GM21447 (cell line): Measurements from ENCODE around the gene MPPED2.

ENCODE experiments used
- ATAC-seq: cut with Tn5 transposase; IDR thresholded peaks from one replicate; pipeline ENCODE4 v1.9.1; 2021; ENCODE audit not compliant: unreplicated experiment

MPPED2 gene

GRCh38 chr11:30455025-30455424 lies 131.1 kb downstream of the MPPED2 start:
- no peak for ATAC-seq

GRCh38 chr11:30454541-30454940 lies 131.6 kb downstream of the MPPED2 start:
- no peak for ATAC-seq

- ATAC-seq, result no peak
Observed at GRCh38 chr11:30454111-30454510, 132.0 kb downstream of the MPPED2 start.

- no peak for ATAC-seq
Observed at GRCh38 chr11:30453705-30454104, 132.4 kb downstream of the MPPED2 start.

- ATAC-seq, result no peak
Observed at GRCh38 chr11:30452842-30453241, 133.3 kb downstream of the MPPED2 start.

GRCh38 chr11:30452114-30452513 lies 134.0 kb downstream of the MPPED2 start:
- no peak for ATAC-seq

GRCh38 chr11:30451626-30452025 lies 134.5 kb downstream of the MPPED2 start:
- no peak for ATAC-seq

- no peak for ATAC-seq
Observed at GRCh38 chr11:30451167-30451566, 135.0 kb downstream of the MPPED2 start.

GRCh38 chr11:30447058-30447640 lies 139.0 kb downstream of the MPPED2 start:
- no peak for ATAC-seq

- ATAC-seq, result no peak
Observed at GRCh38 chr11:30446520-30446919, 139.6 kb downstream of the MPPED2 start.

- ATAC-seq, result no peak
Observed at GRCh38 chr11:30445056-30445455, 141.1 kb downstream of the MPPED2 start.

GRCh38 chr11:30440510-30440909 lies 145.6 kb downstream of the MPPED2 start:
- no peak for ATAC-seq

GRCh38 chr11:30436801-30437200 lies 149.4 kb downstream of the MPPED2 start:
- no peak for ATAC-seq

- no peak for ATAC-seq
Observed at GRCh38 chr11:30435488-30435887, 150.7 kb downstream of the MPPED2 start.

- no peak for ATAC-seq
Observed at GRCh38 chr11:30434901-30435300, 151.3 kb downstream of the MPPED2 start.

GRCh38 chr11:30433831-30434230 lies 152.3 kb downstream of the MPPED2 start:
- ATAC-seq, result no peak

- no peak for ATAC-seq
Observed at GRCh38 chr11:30432716-30433115, 153.4 kb downstream of the MPPED2 start.

- ATAC-seq, result no peak
Observed at GRCh38 chr11:30432178-30432577, 154.0 kb downstream of the MPPED2 start.

GRCh38 chr11:30431127-30431814 lies 154.9 kb downstream of the MPPED2 start:
- ATAC-seq, result no peak

- no peak for ATAC-seq
Observed at GRCh38 chr11:30429550-30429949, 156.6 kb downstream of the MPPED2 start.

- ATAC-seq, result no peak
Observed at GRCh38 chr11:30426781-30427180, 159.4 kb downstream of the MPPED2 start.

GRCh38 chr11:30424844-30425243 lies 161.3 kb downstream of the MPPED2 start:
- no peak for ATAC-seq

- ATAC-seq, result no peak
Observed at GRCh38 chr11:30424321-30424720, 161.8 kb downstream of the MPPED2 start.
